ENCODE data around the gene TBX6. TPM values are rescaled to one million over a fixed set of nuclear protein-coding genes. Genes with fewer than 3 reads are reported as not detected.

The TBX6 gene
- total RNA-seq, 4 donors from 2014 or later = 0.36 to 0.56 TPM; not detected in 2

DNA sequence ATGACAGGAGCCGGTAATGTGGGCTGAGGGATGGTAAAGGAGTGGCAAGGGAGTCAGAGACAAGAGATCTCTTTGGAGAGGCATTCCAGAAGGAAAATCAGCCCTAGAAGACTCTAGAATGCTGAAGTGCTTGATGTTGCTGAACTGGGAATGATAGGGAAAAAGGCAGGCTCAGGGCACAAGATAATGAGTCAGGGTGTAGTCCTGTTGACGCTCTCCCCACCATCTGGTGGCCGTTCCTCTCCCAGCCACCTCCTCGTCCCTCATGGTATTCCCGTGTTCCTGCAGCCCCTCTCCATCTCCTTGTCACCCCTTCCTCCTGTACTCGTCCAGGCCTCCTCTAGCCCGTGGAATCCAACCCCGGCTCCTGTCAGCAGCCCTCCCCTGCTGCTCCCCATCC is 37.3 kb downstream of the TBX6 start:
- DNase-seq (ENCODE audit: low spot score) (no peak), ATAC-seq (ENCODE audit: low FRiP score) (no peak)
- TF ChIP-seq, protein P1, sequence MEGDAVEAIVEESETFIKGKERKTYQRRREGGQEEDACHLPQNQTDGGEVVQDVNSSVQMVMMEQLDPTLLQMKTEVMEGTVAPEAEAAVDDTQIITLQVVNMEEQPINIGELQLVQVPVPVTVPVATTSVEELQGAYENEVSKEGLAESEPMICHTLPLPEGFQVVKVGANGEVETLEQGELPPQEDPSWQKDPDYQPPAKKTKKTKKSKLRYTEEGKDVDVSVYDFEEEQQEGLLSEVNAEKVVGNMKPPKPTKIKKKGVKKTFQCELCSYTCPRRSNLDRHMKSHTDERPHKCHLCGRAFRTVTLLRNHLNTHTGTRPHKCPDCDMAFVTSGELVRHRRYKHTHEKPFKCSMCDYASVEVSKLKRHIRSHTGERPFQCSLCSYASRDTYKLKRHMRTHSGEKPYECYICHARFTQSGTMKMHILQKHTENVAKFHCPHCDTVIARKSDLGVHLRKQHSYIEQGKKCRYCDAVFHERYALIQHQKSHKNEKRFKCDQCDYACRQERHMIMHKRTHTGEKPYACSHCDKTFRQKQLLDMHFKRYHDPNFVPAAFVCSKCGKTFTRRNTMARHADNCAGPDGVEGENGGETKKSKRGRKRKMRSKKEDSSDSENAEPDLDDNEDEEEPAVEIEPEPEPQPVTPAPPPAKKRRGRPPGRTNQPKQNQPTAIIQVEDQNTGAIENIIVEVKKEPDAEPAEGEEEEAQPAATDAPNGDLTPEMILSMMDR (IDR thresholded peaks at IDR 0.05) = no peak

DNA sequence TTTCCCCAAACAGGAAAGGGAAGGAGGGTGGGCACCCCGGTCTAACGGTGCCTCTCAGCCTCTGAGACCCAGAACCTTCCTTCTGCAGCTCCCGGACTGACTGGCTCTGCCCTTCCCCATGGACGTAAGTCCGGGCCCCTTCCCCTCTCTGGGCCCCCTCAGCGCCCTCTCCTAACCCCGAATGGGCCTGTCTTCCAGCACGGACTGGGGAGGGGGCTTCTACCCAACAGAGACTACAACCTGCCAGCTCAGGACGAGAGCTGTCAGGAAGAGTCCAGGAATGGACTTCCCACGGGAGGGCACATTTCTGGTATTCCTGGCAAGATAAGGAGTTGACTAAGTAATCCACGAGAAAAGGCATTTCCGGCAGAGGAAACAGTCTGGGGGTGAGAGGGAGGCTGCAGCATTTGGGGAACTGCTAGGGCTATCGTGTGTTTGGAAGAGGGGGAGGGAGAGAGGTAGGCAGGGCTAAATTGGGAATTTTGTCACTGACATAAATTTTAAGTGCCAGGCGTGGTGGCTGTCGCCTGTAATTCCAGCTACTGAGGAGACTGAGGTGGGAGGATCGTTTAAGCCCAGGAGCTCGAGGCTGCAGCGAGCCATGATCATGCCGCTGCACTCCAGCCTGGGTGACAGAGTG is 38.2 kb downstream of the TBX6 start:
- ATAC-seq (ENCODE audit: low FRiP score) = peak; percentile 62
- no peak for DNase-seq (ENCODE audit: low spot score)
- TF ChIP-seq, protein P1 (IDR thresholded peaks at IDR 0.05) = no peak

DNA sequence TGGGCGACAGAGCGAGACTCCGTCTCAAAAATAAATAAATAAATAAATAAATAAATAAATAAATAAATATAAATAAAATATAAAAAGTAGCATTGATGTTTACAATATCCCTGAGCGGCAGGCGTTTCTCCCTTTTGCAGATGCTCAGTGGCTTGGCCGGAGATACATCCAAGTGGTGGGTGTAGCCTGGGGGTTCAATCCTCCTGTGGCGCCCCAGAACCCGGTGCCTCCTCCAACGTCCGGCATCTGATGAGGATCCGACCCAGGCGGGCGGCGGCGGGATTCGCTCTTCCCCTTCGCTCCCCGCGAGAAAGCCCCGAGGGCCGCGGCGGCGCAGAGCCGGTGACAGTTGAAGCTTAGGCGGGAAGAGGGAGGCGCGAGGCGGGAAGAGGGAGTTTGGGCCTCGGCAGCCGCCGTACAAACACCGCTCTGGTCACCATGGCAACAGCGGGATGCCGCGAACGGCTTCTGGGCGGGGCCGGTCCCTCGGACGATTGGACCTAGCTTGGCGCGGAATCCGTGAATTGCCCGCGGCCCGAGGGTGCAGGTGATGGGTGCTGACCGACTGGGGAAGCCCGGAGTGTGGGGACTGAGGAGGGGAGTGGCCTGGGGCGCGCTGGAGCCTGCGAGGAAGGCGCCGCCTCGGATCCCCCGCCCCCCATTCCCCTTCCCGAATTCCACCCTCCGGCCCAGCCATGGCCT is 38.9 kb downstream of the TBX6 start:
- DNase-seq (ENCODE audit: low spot score) = peak; percentile 90
- TF ChIP-seq, protein P1 (IDR thresholded peaks at IDR 0.05) = no peak
- ATAC-seq (ENCODE audit: low FRiP score) = peak; percentile 76

DNA sequence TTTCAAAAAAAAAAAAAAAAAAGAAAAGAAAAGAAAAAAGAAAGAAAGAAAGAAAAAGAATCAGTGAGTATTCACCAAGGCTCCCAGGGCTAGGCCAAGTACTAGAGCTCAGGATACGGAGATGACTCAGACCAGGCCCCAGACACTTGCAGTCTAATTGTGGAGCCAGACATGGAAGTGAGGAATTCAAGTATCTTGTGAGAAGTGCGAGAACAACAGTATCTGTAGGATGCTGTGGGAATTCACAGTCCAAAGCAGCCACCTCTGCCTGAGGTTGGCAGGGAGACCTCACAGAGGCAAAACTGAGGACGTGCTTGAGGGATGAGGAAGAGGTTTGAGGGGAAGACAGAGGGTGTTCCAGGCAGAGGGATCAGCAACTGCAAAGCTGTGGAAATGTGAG is 40.2 kb downstream of the TBX6 start:
- no peak for ATAC-seq (ENCODE audit: low FRiP score)
- TF ChIP-seq, protein P1 (IDR thresholded peaks at IDR 0.05) = no peak

GRCh38 chr16:30049871-30050270 is 41.9 kb downstream of the TBX6 start:
- ATAC-seq (ENCODE audit: low FRiP score) (no peak), DNase-seq (ENCODE audit: low spot score) (no peak)
- TF ChIP-seq, protein P1 (IDR thresholded peaks at IDR 0.05) = no peak

More for the DNA sequence above, 40.2 kb downstream of the TBX6 start:
- DNase-seq (ENCODE audit: low spot score) = no peak

DNA sequence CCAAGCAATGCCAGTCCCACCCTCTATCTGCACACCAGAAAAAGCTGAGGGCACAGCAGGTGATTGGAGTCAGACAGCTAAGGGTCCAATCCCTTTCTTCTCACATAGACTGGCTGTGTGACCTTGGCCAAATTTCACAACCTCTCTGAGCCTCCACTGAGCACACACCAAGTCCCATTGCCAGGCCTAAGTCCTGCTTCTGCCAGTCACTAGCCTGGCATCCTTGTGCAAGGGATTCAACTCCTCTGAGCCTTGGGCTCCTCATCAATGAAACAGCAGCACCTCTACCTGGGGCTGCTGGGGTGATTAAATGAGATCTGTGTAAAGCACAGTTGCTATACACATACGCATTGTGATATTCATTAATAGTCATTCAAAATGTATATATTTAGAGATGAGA is 45.1 kb downstream of the TBX6 start:
- TF ChIP-seq, protein P1 (IDR thresholded peaks at IDR 0.05) = no peak

GRCh38 chr16:30046178-30046577 is 45.5 kb downstream of the TBX6 start:
- TF ChIP-seq, protein P1 (IDR thresholded peaks at IDR 0.05) = no peak
- ATAC-seq (ENCODE audit: low FRiP score) = no peak
- DNase-seq (ENCODE audit: low spot score) = no peak

More for the DNA sequence above, 45.1 kb downstream of the TBX6 start:
- ATAC-seq (ENCODE audit: low FRiP score) = no peak
- no peak for DNase-seq (ENCODE audit: low spot score)
